ENCODE measurements around the gene FOXP1.
"Not testable (repeated sequence)": the region's sequence is repeated elsewhere in the genome, so short reads cannot be mapped to it uniquely, and the experiment has no call there.

The FOXP1 gene

GRCh38 chr3:71042759-71043158 is 540.8 kb downstream of the FOXP1 start:
- no peak for DNase-seq

GRCh38 chr3:71041371-71041770 is 542.2 kb downstream of the FOXP1 start:
- DNase-seq, result no peak

- DNase-seq, result no peak
Measured at GRCh38 chr3:71039332-71039731, 544.2 kb downstream of the FOXP1 start.

- no peak for DNase-seq
Measured at GRCh38 chr3:71037775-71038174, 545.8 kb downstream of the FOXP1 start.

GRCh38 chr3:71035886-71036285 is 547.6 kb downstream of the FOXP1 start:
- DNase-seq, result no peak

GRCh38 chr3:71035314-71035713 is 548.2 kb downstream of the FOXP1 start:
- DNase-seq, result no peak

GRCh38 chr3:71033681-71034220 is 549.8 kb downstream of the FOXP1 start:
- DNase-seq, result no peak

- no peak for DNase-seq
Measured at GRCh38 chr3:71031914-71032521, 551.5 kb downstream of the FOXP1 start.

- no peak for DNase-seq
Measured at GRCh38 chr3:71031181-71031580, 552.3 kb downstream of the FOXP1 start.

- no peak for DNase-seq
Measured at GRCh38 chr3:71030748-71031147, 552.8 kb downstream of the FOXP1 start.

- DNase-seq, result no peak
Measured at GRCh38 chr3:71029770-71030169, 553.8 kb downstream of the FOXP1 start.

GRCh38 chr3:71028802-71029201 is 554.7 kb downstream of the FOXP1 start:
- no peak for DNase-seq

- no peak for DNase-seq
Measured at GRCh38 chr3:71028184-71028583, 555.3 kb downstream of the FOXP1 start.

GRCh38 chr3:71026634-71027578 is 556.6 kb downstream of the FOXP1 start:
- no peak for DNase-seq

GRCh38 chr3:71025516-71025915 is 558.0 kb downstream of the FOXP1 start:
- no peak for DNase-seq

GRCh38 chr3:71025010-71025409 is 558.5 kb downstream of the FOXP1 start:
- DNase-seq, result no peak

GRCh38 chr3:71022551-71023335 is 560.8 kb downstream of the FOXP1 start:
- no peak for DNase-seq

GRCh38 chr3:71018799-71019198 is 564.7 kb downstream of the FOXP1 start:
- no peak for DNase-seq

GRCh38 chr3:71016178-71016845 is 567.2 kb downstream of the FOXP1 start:
- no peak for DNase-seq

- not testable (repeated sequence) for DNase-seq
Measured at GRCh38 chr3:71014616-71015015, 568.9 kb downstream of the FOXP1 start.

GRCh38 chr3:71012971-71013370 is 570.6 kb downstream of the FOXP1 start:
- DNase-seq, result no peak

GRCh38 chr3:71011565-71012287 is 571.8 kb downstream of the FOXP1 start:
- DNase-seq, result no peak
